WERI-Rb-1 (cell line): ENCODE data around the gene DSTN.

ENCODE experiments used
- DNase-seq: peaks from one replicate; pipeline ENCODE4 v3.0.0-alpha.2; 2020
- H3K27ac ChIP-seq: fragments of 250-450 bp; sonication (Bioruptor Pico); 2 replicates; pipeline ENCODE4 v1.5.1; 2020; ENCODE audit warnings: mild to moderate bottlenecking, moderate library complexity
- H3K27me3 ChIP-seq: fragments of 250-450 bp; sonication (Bioruptor Pico); 2 replicates; pipeline ENCODE4 v1.5.1; 2021; ENCODE audit warnings: mild to moderate bottlenecking, low read depth, moderate library complexity; ENCODE audit not compliant: insufficient read depth, severe bottlenecking
- H3K36me3 ChIP-seq: fragments of 250-450 bp; sonication (Bioruptor Pico); 2 replicates; pipeline ENCODE4 v1.5.1; 2020; ENCODE audit warnings: mild to moderate bottlenecking, moderate library complexity
- H3K4me3 ChIP-seq: 2 replicates; pipeline ENCODE4 v1.5.1; 2011; ENCODE audit warnings: low read depth, mild to moderate bottlenecking, control low read depth, low read length
- H3K9me3 ChIP-seq: fragments of 250-450 bp; sonication (Bioruptor Pico); 2 replicates; pipeline ENCODE4 v1.5.1; 2021; ENCODE audit warnings: mild to moderate bottlenecking, moderate library complexity; ENCODE audit not compliant: severe bottlenecking
- TF ChIP-seq, protein P1 (sequence below): IDR thresholded peaks from 2 replicates; pipeline ENCODE4 v1.5.1; 2011; ENCODE audit warnings: low read depth, mild to moderate bottlenecking, control low read depth, inconsistent platforms, low read length

Gene DSTN

GRCh38 chr20:17614176-17614811 is 44.4 kb downstream of the DSTN start:
- no peak overlapping the region for H3K4me3 ChIP-seq
- TF ChIP-seq, protein P1, sequence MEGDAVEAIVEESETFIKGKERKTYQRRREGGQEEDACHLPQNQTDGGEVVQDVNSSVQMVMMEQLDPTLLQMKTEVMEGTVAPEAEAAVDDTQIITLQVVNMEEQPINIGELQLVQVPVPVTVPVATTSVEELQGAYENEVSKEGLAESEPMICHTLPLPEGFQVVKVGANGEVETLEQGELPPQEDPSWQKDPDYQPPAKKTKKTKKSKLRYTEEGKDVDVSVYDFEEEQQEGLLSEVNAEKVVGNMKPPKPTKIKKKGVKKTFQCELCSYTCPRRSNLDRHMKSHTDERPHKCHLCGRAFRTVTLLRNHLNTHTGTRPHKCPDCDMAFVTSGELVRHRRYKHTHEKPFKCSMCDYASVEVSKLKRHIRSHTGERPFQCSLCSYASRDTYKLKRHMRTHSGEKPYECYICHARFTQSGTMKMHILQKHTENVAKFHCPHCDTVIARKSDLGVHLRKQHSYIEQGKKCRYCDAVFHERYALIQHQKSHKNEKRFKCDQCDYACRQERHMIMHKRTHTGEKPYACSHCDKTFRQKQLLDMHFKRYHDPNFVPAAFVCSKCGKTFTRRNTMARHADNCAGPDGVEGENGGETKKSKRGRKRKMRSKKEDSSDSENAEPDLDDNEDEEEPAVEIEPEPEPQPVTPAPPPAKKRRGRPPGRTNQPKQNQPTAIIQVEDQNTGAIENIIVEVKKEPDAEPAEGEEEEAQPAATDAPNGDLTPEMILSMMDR: no peak
- H3K36me3 ChIP-seq: no peaks in the 10 kb centered on the region; the same call in 1 of the 2 replicates
- H3K27me3 ChIP-seq: no peaks in the 10 kb centered on the region
- H3K9me3 ChIP-seq: no peaks in the 10 kb centered on the region
- DNase-seq: no peak
- H3K27ac ChIP-seq: no peak overlapping the region

GRCh38 chr20:17614812-17615644 is 45.2 kb downstream of the DSTN start:
- TF ChIP-seq, protein P1: no peak
- no peaks in the 10 kb centered on the region for H3K27me3 ChIP-seq
- no peak overlapping the region for H3K4me3 ChIP-seq
- no peak overlapping the region for H3K27ac ChIP-seq
- no peaks in the 10 kb centered on the region for H3K9me3 ChIP-seq
- DNase-seq: no peak
- peaks cover 2% of the 10 kb centered on the region for H3K36me3 ChIP-seq

DNA sequence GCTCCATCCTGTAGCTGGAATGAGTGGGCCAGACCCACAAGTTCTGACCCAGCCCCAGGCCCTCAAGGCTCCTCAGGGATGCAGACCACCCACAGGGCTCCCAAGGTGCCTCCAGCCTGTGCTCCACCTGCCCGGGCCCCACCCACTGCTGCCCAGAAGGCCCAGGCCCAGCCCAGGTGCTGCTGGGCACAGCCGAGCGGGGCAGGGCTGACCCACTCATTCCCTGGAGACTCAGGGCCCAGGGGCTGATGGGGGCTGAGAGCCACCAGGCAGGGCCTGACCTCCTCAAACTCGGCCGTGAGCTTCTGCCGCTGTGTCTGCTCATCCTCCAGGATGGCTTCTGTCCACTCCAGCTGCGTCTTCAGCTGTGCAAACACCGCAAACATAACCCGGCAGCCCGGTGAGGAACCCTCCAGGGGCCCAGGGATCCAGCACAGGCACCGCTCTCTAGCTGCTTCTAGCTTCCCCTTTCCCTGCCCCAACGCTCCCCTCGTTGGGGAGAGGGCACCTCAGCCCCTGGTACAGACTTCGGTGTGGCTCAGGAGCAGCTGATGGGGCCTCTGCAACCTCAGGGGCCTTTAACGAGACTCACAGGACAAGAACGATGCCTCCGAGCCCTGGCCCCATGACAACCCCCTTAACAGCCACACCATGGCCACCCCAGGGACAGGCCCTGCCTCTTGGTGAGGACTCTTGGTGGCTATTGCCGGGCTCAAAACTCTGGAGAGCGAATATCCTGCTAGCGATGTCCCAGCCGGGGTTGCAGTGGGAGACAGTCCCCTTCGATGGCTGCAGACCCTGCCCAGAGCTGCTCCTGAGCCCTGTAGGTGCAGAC is 46.0 kb downstream of the DSTN start:
- TF ChIP-seq, protein P1: no peak
- Histone ChIP-seq H3K27me3 (no peaks in the 10 kb centered on the region), H3K4me3 (no peak overlapping the region), H3K27ac (no peak overlapping the region), H3K9me3 (no peaks in the 10 kb centered on the region), H3K36me3 (peaks cover 3% of the 10 kb centered on the region)
- DNase-seq: no peak

- H3K36me3 ChIP-seq: peaks cover 3% of the 10 kb centered on the region
- no peak for DNase-seq
Measured at GRCh38 chr20:17616480-17617211, 46.8 kb downstream of the DSTN start.

More at GRCh38 chr20:17616480-17617211, 46.8 kb downstream of the DSTN start:
- H3K27ac ChIP-seq: no peak overlapping the region
- no peaks in the 10 kb centered on the region for H3K27me3 ChIP-seq
- TF ChIP-seq, protein P1: no peak
- no peaks in the 10 kb centered on the region for H3K9me3 ChIP-seq
- no peak overlapping the region for H3K4me3 ChIP-seq
